Endothelial cell of umbilical vein (primary cell): ENCODE results near the gene TECPR2. TPM values are rescaled to one million over a fixed set of nuclear protein-coding genes. Genes with fewer than 3 reads are reported as not detected.
A peak's percentile ranks its signal among the peaks of the same experiment; 100 is the strongest.

ENCODE experiments used
- BruUV-seq: library from RNA; stranded (reverse); fragments of 400-500 nt; replicated peaks from 2 replicates; lab custom pipeline; 2021; lab: Mats Ljungman, UMichigan
- CTCF ChIA-PET: fragments of 300-600, 350-600 bp; sonication (Branson Sonifier 250); formaldehyde crosslinking; loops from one replicate; lab custom pipeline; 2021; ENCODE audit warnings: antibody characterized with exemption, inconsistent platforms; lab: Charles Lee
- POLR2A ChIA-PET: fragments of 300-600, 350-600 bp; sonication (Branson Sonifier 250); formaldehyde crosslinking; loops from one replicate; lab custom pipeline; 2021; ENCODE audit warnings: antibody characterized with exemption, inconsistent platforms; lab: Charles Lee
- DNase-seq: peaks from one replicate; pipeline ENCODE4 v3.0.0-alpha.2; 2011; ENCODE audit warnings: low read depth, low spot score
- FAIRE-seq: peaks from 2 replicates; lab custom pipeline; 2011; peaks lifted over from hg19 to GRCh38; lab: Jason Lieb, UNC
- H2AFZ ChIP-seq: 2 replicates; pipeline ENCODE4 v1.6.0; 2012; ENCODE audit warnings: low read depth, low read length, control low read depth, inconsistent platforms
- H3K27ac ChIP-seq: 2 replicates; pipeline ENCODE4 v1.5.1; 2011; ENCODE audit warnings: low read depth, mild to moderate bottlenecking, control low read depth, low read length, moderate library complexity; ENCODE audit not compliant: insufficient read depth
- H3K27me3 ChIP-seq, 2 experiments: 2 replicates each; pipeline versions ENCODE4 v1.6.0 to v1.6.1; 2011; ENCODE audit warnings: low read length in 2 of 2, mixed read lengths in 1 of 2; ENCODE audit not compliant: control insufficient read depth in 2 of 2, insufficient read depth in 2 of 2
- H3K36me3 ChIP-seq, 2 experiments: 2 replicates in 1 of 2; 3 replicates in 1 of 2; pipeline ENCODE4 v1.5.1; 2011; ENCODE audit warnings: low read length in 2 of 2, mild to moderate bottlenecking in 1 of 2, moderate library complexity in 1 of 2; ENCODE audit not compliant: control insufficient read depth in 2 of 2, insufficient read depth in 2 of 2; ENCODE audit errors: extremely low read depth in 1 of 2
- H3K4me1 ChIP-seq: 3 replicates; pipeline ENCODE4 v1.5.1; 2011; ENCODE audit warnings: mild to moderate bottlenecking, low read length; ENCODE audit not compliant: control insufficient read depth, insufficient read depth; ENCODE audit errors: extremely low read depth
- H3K4me2 ChIP-seq: 2 replicates; pipeline ENCODE4 v1.6.1; 2011; ENCODE audit warnings: low read length, control low read depth, mixed read lengths; ENCODE audit not compliant: insufficient read depth
- H3K4me3 ChIP-seq, 3 experiments: fragments of 200-600 bp in 1 of 3; sonication (generic), shearing (Covaris generic) in 1 of 3; replicated peaks in 1 of 3; 2 replicates each; pipeline ENCODE4 v1.5.1; 2011 to 2016; ENCODE audit warnings: control low read depth in 3 of 3, low read length in 3 of 3, mild to moderate bottlenecking in 2 of 3, inconsistent platforms in 1 of 3, low read depth in 1 of 3, moderate library complexity in 1 of 3; ENCODE audit not compliant: insufficient read depth in 1 of 3
- H3K79me2 ChIP-seq: 2 replicates; pipeline ENCODE4 v1.6.0; 2012; ENCODE audit warnings: low read length, inconsistent platforms; ENCODE audit not compliant: control insufficient read depth, insufficient read depth
- H3K9ac ChIP-seq: replicated peaks from 2 replicates; pipeline ENCODE3; 2011; ENCODE audit warnings: low read length, control low read depth; ENCODE audit not compliant: insufficient read depth; ENCODE audit errors: extremely low read depth
- H3K9me1 ChIP-seq: replicated peaks from 3 replicates; pipeline ENCODE4 v1.6.0; 2011; ENCODE audit warnings: mild to moderate bottlenecking, low read length; ENCODE audit not compliant: control insufficient read depth, insufficient read depth; ENCODE audit errors: extremely low read depth
- H3K9me3 ChIP-seq: replicated peaks from 2 replicates; pipeline ENCODE4 v1.5.1; 2012; ENCODE audit warnings: low read length, inconsistent platforms; ENCODE audit not compliant: control insufficient read depth, insufficient read depth
- H4K20me1 ChIP-seq: replicated peaks from 2 replicates; pipeline ENCODE3; 2011; ENCODE audit warnings: mild to moderate bottlenecking, low read length; ENCODE audit not compliant: control insufficient read depth, insufficient read depth; ENCODE audit errors: extremely low read depth
- EZH2 ChIP-seq: IDR thresholded peaks from 2 replicates; pipeline ENCODE4 v1.6.1; 2012; ENCODE audit warnings: borderline replicate concordance, low read depth, mild to moderate bottlenecking, moderate library complexity, low read length, inconsistent platforms; ENCODE audit not compliant: severe bottlenecking
- FOS ChIP-seq: IDR thresholded peaks from 2 replicates; pipeline ENCODE4 v1.6.1; 2011; ENCODE audit warnings: mild to moderate bottlenecking, low read length, moderate library complexity, borderline replicate concordance; ENCODE audit not compliant: insufficient read depth
- GATA2 ChIP-seq: IDR thresholded peaks from 2 replicates; pipeline ENCODE4 v1.7.0; 2011; ENCODE audit warnings: low read depth, mild to moderate bottlenecking, moderate library complexity, mixed read lengths, low read length; ENCODE audit not compliant: insufficient read length, insufficient read depth
- POLR2A ChIP-seq: IDR thresholded peaks from 2 replicates; pipeline ENCODE4 v1.6.1; 2012; ENCODE audit warnings: low read depth, mild to moderate bottlenecking, control low read depth, low read length
- POLR2AphosphoS5 ChIP-seq: IDR thresholded peaks from 2 replicates; pipeline ENCODE4 v1.6.1; 2012; ENCODE audit warnings: low read depth, mild to moderate bottlenecking, control low read depth, low read length, moderate library complexity; ENCODE audit not compliant: insufficient read depth
- dilution Hi-C: fragments of 300-500 bp; cut with MboI; formaldehyde crosslinking; loops from one replicate; pipeline ENCODE4 v1.15.0; 2019; ENCODE audit warnings: low sequenced_read_pairs; ENCODE audit not compliant: extremely low pct_ligation_motif_present
- intact Hi-C: fragments of 100-400 bp; cut with micrococcal nuclease; formaldehyde crosslinking; loops from one replicate; pipeline ENCODE4 v1.10.0; 2022
- polyA plus RNA-seq, 4 experiments: library from polyadenylated mRNA; depleted of rRNA in 3 of 4; stranded (reverse) in 3 of 4; unstranded in 1 of 4; fragments of >200 nt; gene quantifications; 2 replicates each; pipeline versions ENCODE4 v1.2.1 to v1.2.3, GENCODE V29; 2011 to 2012; ENCODE audit warnings: missing spikeins in 1 of 4
- total RNA-seq: library from RNA; stranded (reverse); gene quantifications from 2 replicates; pipeline ENCODE4 v1.2.3, GENCODE V29; 2021
- TF ChIP-seq, protein P1 (sequence below): IDR thresholded peaks from 2 replicates; pipeline ENCODE4 v1.6.1; 2011; ENCODE audit not compliant: insufficient read depth, insufficient read length

The TECPR2 gene
- total and polyA plus RNA-seq, 2 donors (not counting 3 experiments of a cell fraction or from before 2014, with no cell fraction given) = 8.9 to 21.5 TPM

DNA sequence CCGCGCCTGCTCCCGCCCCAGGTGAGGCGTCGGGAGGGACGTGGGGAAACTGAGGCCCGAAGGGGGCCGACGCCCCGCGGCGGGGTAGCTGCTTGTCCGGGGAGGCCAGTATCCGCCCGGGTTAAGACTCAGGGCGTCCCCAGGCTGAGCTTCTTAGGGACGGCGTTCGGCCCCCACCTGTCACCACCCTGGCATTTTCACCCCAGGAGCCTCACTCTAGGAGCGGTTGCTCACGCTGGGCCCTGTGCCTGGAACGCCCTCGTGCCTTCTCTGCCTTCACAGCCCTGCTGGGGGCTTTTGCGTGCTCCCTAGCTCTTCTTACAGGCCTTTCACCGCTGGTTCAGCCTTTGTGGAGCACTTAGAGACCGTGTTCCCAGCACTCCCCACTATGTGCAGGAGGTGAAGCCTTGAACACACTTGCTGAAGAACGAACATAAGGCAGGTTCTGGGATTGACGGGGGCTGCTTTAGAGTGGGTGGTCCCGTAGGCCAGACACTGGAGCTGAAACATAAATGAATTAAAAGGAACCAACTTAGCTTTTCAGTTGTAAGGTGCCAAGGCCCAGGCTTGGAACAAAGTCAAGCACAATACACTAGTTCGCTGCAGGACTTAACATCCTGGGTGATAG lies 42.6 kb upstream of the TECPR2 start:
- peak; percentile 57 for DNase-seq
- Histone ChIP-seq H3K4me1 (peaks cover 21% of the 10 kb centered on the region), H3K4me2 (peak overlapping the region; percentile 87), H3K27me3 (no peaks in the 10 kb centered on the region), H3K36me3 (no peaks in the 10 kb centered on the region), H4K20me1 (no peaks in the 10 kb centered on the region), H2AFZ (peak overlapping the region; percentile 21), H3K4me3 (peak overlapping the region; percentile 21 to 81 (median 77)), H3K79me2 (peaks cover 5% of the 10 kb centered on the region), H3K27ac (peak overlapping the region; percentile 81), H3K9me1 (no peaks in the 10 kb centered on the region), H3K9me3 (no peaks in the 10 kb centered on the region), H3K9ac (peak overlapping the region; percentile 86)
- FAIRE-seq = peak; percentile 70
- ChIA-PET CTCF (interaction anchor here (1.0 to 1.5 kb wide), 2 partner anchors 119 to 196 kb away, joined by 3 to 6 read pairs; no protein-coding TSS in a partner anchor), POLR2A (no interaction called here)
- intact Hi-C loops = no loop called here
- dilution Hi-C loops = no loop called here
- BruUV-seq = no TSS peak
- TF ChIP-seq POLR2A (no peak), POLR2AphosphoS5 (no peak), GATA2 (no peak), EZH2 (no peak), FOS (no peak)
- TF ChIP-seq, protein P1, sequence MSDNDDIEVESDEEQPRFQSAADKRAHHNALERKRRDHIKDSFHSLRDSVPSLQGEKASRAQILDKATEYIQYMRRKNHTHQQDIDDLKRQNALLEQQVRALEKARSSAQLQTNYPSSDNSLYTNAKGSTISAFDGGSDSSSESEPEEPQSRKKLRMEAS = no peak
